HEK293 (cell line): ENCODE data around the gene PDE4D.
A peak's percentile ranks its signal among the peaks of the same experiment; 100 is the strongest.

ENCODE experiments used
- BCL11B ChIP-seq: fragments of 450-650 bp; formaldehyde crosslinking; IDR thresholded peaks from 2 replicates; pipeline ENCODE4 v1.5.1; 2016; ENCODE audit warnings: low read depth, missing biosample characterization, missing genetic modification characterization
- HIC1 ChIP-seq: fragments of 450-650 bp; formaldehyde crosslinking; IDR thresholded peaks from 2 replicates; pipeline ENCODE4 v1.5.1; 2016; ENCODE audit warnings: missing biosample characterization, missing genetic modification characterization
- HOXC10 ChIP-seq: sonication (generic); formaldehyde crosslinking; IDR thresholded peaks from 2 replicates; pipeline ENCODE4 v1.8.1; 2023; ENCODE audit warnings: mild to moderate bottlenecking, missing genetic modification reagents
- KLF8 ChIP-seq: fragments of 450-650 bp; formaldehyde crosslinking; IDR thresholded peaks from 2 replicates; pipeline ENCODE4 v1.5.1; 2016; ENCODE audit warnings: missing biosample characterization, missing genetic modification characterization
- MZF1 ChIP-seq: fragments of 450-650 bp; formaldehyde crosslinking; IDR thresholded peaks from 2 replicates; pipeline ENCODE4 v1.5.1; 2017; ENCODE audit warnings: missing biosample characterization, missing genetic modification characterization, borderline replicate concordance
- SALL2 ChIP-seq: fragments of 450-650 bp; formaldehyde crosslinking; IDR thresholded peaks from 2 replicates; pipeline ENCODE4 v1.5.0; 2017; ENCODE audit warnings: missing biosample characterization, mild to moderate bottlenecking, missing genetic modification characterization, borderline replicate concordance
- SCRT1 ChIP-seq: fragments of 450-650 bp; formaldehyde crosslinking; IDR thresholded peaks from 2 replicates; pipeline ENCODE4 v1.5.1; 2016; ENCODE audit warnings: missing biosample characterization, missing genetic modification characterization, borderline replicate concordance
- SP3 ChIP-seq: fragments of 450-650 bp; formaldehyde crosslinking; IDR thresholded peaks from 2 replicates; pipeline ENCODE4 v1.5.1; 2016; ENCODE audit warnings: missing biosample characterization, missing genetic modification characterization
- TRIM28 ChIP-seq: IDR thresholded peaks from 2 replicates; pipeline ENCODE4 v1.6.1; 2011; ENCODE audit warnings: low read length, control low read depth, borderline replicate concordance
- WT1 ChIP-seq: fragments of 450-650 bp; formaldehyde crosslinking; IDR thresholded peaks from 2 replicates; pipeline ENCODE4 v1.5.1; 2016; ENCODE audit warnings: missing biosample characterization, missing genetic modification characterization
- ZBTB44 ChIP-seq: fragments of 450-650 bp; IDR thresholded peaks from 2 replicates; pipeline ENCODE4 v1.5.1; 2018; ENCODE audit warnings: missing biosample characterization, mild to moderate bottlenecking, missing genetic modification characterization
- ZBTB48 ChIP-seq: fragments of 450-650 bp; formaldehyde crosslinking; IDR thresholded peaks from 2 replicates; pipeline ENCODE4 v1.5.1; 2016; ENCODE audit warnings: missing biosample characterization, missing genetic modification characterization
- ZFHX2 ChIP-seq: fragments of 450-650 bp; formaldehyde crosslinking; conservative IDR thresholded peaks from 2 replicates; pipeline ENCODE4 v1.5.1; 2016; ENCODE audit warnings: missing biosample characterization, missing genetic modification characterization
- ZFP69B ChIP-seq: fragments of 450-650 bp; formaldehyde crosslinking; IDR thresholded peaks from 2 replicates; pipeline ENCODE4 v1.5.1; 2016; ENCODE audit warnings: missing biosample characterization, missing genetic modification characterization
- ZNF10 ChIP-seq: fragments of 450-650 bp; formaldehyde crosslinking; IDR thresholded peaks from 2 replicates; pipeline ENCODE4 v1.5.1; 2017; ENCODE audit warnings: missing biosample characterization, missing genetic modification characterization
- ZNF112 ChIP-seq: fragments of 450-650 bp; formaldehyde crosslinking; IDR thresholded peaks from 2 replicates; pipeline ENCODE4 v1.5.0; 2017; ENCODE audit warnings: missing biosample characterization, missing genetic modification characterization
- ZNF138 ChIP-seq: fragments of 450-650 bp; formaldehyde crosslinking; IDR thresholded peaks from 2 replicates; pipeline ENCODE4 v1.5.1; 2016; ENCODE audit warnings: missing biosample characterization, missing genetic modification characterization, borderline replicate concordance
- ZNF169 ChIP-seq: fragments of 450-650 bp; formaldehyde crosslinking; IDR thresholded peaks from 2 replicates; pipeline ENCODE4 v1.5.1; 2016; ENCODE audit warnings: missing biosample characterization, missing genetic modification characterization
- ZNF18 ChIP-seq: fragments of 450-650 bp; formaldehyde crosslinking; IDR thresholded peaks from 2 replicates; pipeline ENCODE4 v1.5.1; 2016; ENCODE audit warnings: missing biosample characterization, missing genetic modification characterization
- ZNF221 ChIP-seq: fragments of 450-650 bp; formaldehyde crosslinking; IDR thresholded peaks from 2 replicates; pipeline ENCODE4 v1.5.1; 2017; ENCODE audit warnings: missing biosample characterization, missing genetic modification characterization, borderline replicate concordance
- ZNF280C ChIP-seq: fragments of 450-650 bp; formaldehyde crosslinking; IDR thresholded peaks from 2 replicates; pipeline ENCODE4 v1.5.1; 2016; ENCODE audit warnings: missing biosample characterization, missing genetic modification characterization
- ZNF324 ChIP-seq: fragments of 450-650 bp; formaldehyde crosslinking; IDR thresholded peaks from 2 replicates; pipeline ENCODE4 v1.5.1; 2016; ENCODE audit warnings: missing biosample characterization, missing genetic modification characterization
- ZNF366 ChIP-seq: fragments of 450-650 bp; formaldehyde crosslinking; conservative IDR thresholded peaks from 2 replicates; pipeline ENCODE4 v1.5.1; 2016; ENCODE audit warnings: missing biosample characterization, missing genetic modification characterization
- ZNF529 ChIP-seq: fragments of 450-650 bp; formaldehyde crosslinking; IDR thresholded peaks from 2 replicates; pipeline ENCODE4 v1.5.1; 2017; ENCODE audit warnings: missing genetic modification characterization, missing biosample characterization; ENCODE audit not compliant: insufficient replicate concordance
- ZNF544 ChIP-seq: fragments of 450-650 bp; formaldehyde crosslinking; IDR thresholded peaks from 2 replicates; pipeline ENCODE4 v1.5.0; 2017; ENCODE audit warnings: missing biosample characterization, missing genetic modification characterization
- ZNF560 ChIP-seq: fragments of 450-650 bp; formaldehyde crosslinking; IDR thresholded peaks from 2 replicates; pipeline ENCODE4 v1.5.1; 2017; ENCODE audit warnings: missing biosample characterization, missing genetic modification characterization, borderline replicate concordance
- ZNF571 ChIP-seq: fragments of 450-650 bp; formaldehyde crosslinking; IDR thresholded peaks from 2 replicates; pipeline ENCODE4 v1.5.0; 2017; ENCODE audit warnings: missing biosample characterization, missing genetic modification characterization
- ZNF600 ChIP-seq: fragments of 450-650 bp; formaldehyde crosslinking; IDR thresholded peaks from 2 replicates; pipeline ENCODE4 v1.5.1; 2016; ENCODE audit warnings: missing biosample characterization, missing genetic modification characterization
- ZNF624 ChIP-seq: fragments of 450-650 bp; formaldehyde crosslinking; IDR thresholded peaks from 2 replicates; pipeline ENCODE4 v1.5.1; 2017; ENCODE audit warnings: missing biosample characterization, missing genetic modification characterization
- ZNF660 ChIP-seq: fragments of 450-650 bp; IDR thresholded peaks from 2 replicates; pipeline ENCODE4 v1.5.1; 2018; ENCODE audit warnings: missing biosample characterization, mild to moderate bottlenecking, missing genetic modification characterization
- ZNF76 ChIP-seq: fragments of 450-650 bp; formaldehyde crosslinking; IDR thresholded peaks from 2 replicates; pipeline ENCODE4; 2016; ENCODE audit warnings: low read depth, missing biosample characterization, missing genetic modification characterization, borderline replicate concordance
- ZSCAN16 ChIP-seq: fragments of 450-650 bp; formaldehyde crosslinking; IDR thresholded peaks from 2 replicates; pipeline ENCODE4 v1.5.1; 2016; ENCODE audit warnings: missing biosample characterization, missing genetic modification characterization
- ZSCAN23 ChIP-seq: fragments of 450-650 bp; formaldehyde crosslinking; IDR thresholded peaks from 2 replicates; pipeline ENCODE4 v1.5.1; 2016; ENCODE audit warnings: missing biosample characterization, missing genetic modification characterization

Gene PDE4D

GRCh38 chr5:59648949-59649921 is 244.3 kb downstream of the PDE4D start (continued):
- TF ChIP-seq ZBTB48 (tag by site-specific recombination), result no peak
- TF ChIP-seq ZNF280C (tag by site-specific recombination), result no peak
- TF ChIP-seq ZNF571, result no peak
- peak; percentile 50; the same call in 1 of the 2 replicates for TF ChIP-seq ZNF660 (tag by site-specific recombination)
- TF ChIP-seq ZBTB44 (tag by site-specific recombination), result 0 out of 2 replicates have a peak, but pooled peaks have one; percentile 12
- no peak for TF ChIP-seq ZNF560 (tag by site-specific recombination)
- peak; percentile 65; the same call in 1 of the 2 replicates for TF ChIP-seq HIC1 (tag by site-specific recombination)
- TF ChIP-seq ZNF169, result no peak
- TF ChIP-seq ZNF624 (tag by site-specific recombination), result no peak
- TF ChIP-seq ZNF529 (tag by site-specific recombination), result no peak
- TF ChIP-seq ZSCAN16 (tag by site-specific recombination), result no peak
- no peak for TF ChIP-seq ZNF112
- peak; percentile 29; the same call in 1 of the 2 replicates for TF ChIP-seq ZNF366 (tag by site-specific recombination)
- no peak for TF ChIP-seq HOXC10 (CRISPR knock-in tag)
- TF ChIP-seq ZNF544 (tag by site-specific recombination), result no peak
- peak; percentile 82 for TF ChIP-seq MZF1 (tag by site-specific recombination)
- peak; percentile 85 for TF ChIP-seq ZNF600
- peak; percentile 81 for TF ChIP-seq ZSCAN23
- peak; percentile 98 for TF ChIP-seq ZNF18 (tag by site-specific recombination)
- TF ChIP-seq ZNF324 (tag by site-specific recombination), result peak; percentile 73
- TF ChIP-seq ZFP69B, result peak; percentile 59; the same call in 1 of the 2 replicates
- peak; percentile 94 for TF ChIP-seq BCL11B (tag by site-specific recombination)
- peak; percentile 98 for TF ChIP-seq TRIM28
- no peak for TF ChIP-seq ZNF138 (tag by site-specific recombination)
- TF ChIP-seq SALL2, result no peak
- peak; percentile 65 for TF ChIP-seq ZFHX2
- TF ChIP-seq WT1 (tag by site-specific recombination), result peak; percentile 95
- TF ChIP-seq SCRT1 (tag by site-specific recombination), result peak; percentile 67; the same call in 1 of the 2 replicates
- TF ChIP-seq ZNF221 (tag by site-specific recombination), result no peak
- TF ChIP-seq KLF8, result peak; percentile 63; the same call in 1 of the 2 replicates
- TF ChIP-seq ZNF10, result no peak
- peak; percentile 31; the same call in 1 of the 2 replicates for TF ChIP-seq SP3 (tag by site-specific recombination)
- no peak for TF ChIP-seq ZNF76
